ENCODE measurements around the gene ZNF107. TPM values are rescaled to one million over a fixed set of nuclear protein-coding genes. Genes with fewer than 3 reads are reported as not detected.

Gene ZNF107
- total and polyA plus RNA-seq, 4 donors = 0.60 to 4.9 (median 1.4) TPM

DNA sequence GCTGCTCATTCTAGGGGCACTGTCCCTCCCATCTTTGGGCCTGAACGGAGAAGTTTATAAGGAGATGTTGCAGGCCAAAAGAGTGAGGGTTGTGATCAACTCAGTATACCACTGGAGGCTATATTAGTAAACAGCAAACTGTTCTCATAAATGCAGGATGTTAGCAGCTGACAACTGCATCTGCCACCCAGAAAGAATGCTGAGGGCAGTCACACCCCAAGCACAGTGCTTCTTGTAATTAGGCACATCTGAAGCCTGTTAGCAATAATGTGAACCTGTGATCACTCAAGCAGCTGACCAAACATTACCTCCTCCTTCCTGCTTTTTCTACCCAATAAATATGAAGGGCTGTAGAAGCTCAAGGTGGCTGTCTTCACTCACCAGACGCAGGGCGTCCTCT is 89.9 kb downstream of the ZNF107 start:
- Histone ChIP-seq H3K4me3 (ENCODE audit: low read depth in 1 of 3, low read length in 3 of 3) (no peak overlapping the region), H3K9ac (ENCODE audit: low read depth in 1 of 2, low read length in 2 of 2) (no peak overlapping the region), H3K27me3 (ENCODE audit: control insufficient read depth in 4 of 4, insufficient read depth in 4 of 4, low read length in 3 of 4) (no peaks in the 10 kb centered on the region), H3K9me3 (ENCODE audit: control insufficient read depth in 4 of 4, low read length in 3 of 4) (no peaks in the 10 kb centered on the region), H3K4me1 (ENCODE audit: control insufficient read depth in 4 of 4, insufficient read depth in 4 of 4, low read length in 3 of 4) (no peaks in the 10 kb centered on the region), H3K36me3 (ENCODE audit: control insufficient read depth in 4 of 4, insufficient read depth in 3 of 4, low read depth in 1 of 4, low read length in 3 of 4) (no peaks in the 10 kb centered on the region), H3K27ac (ENCODE audit: low read depth in 1 of 2, low read length in 2 of 2) (no peak overlapping the region)
- 78% methylated on average over 3 of the region's 3 CpGs for WGBS
- DNase-seq (ENCODE audit: low spot score) = no peak
- TF ChIP-seq TAF1 (conservative IDR thresholded peaks at IDR 0.05) = no peak
- TF ChIP-seq, protein P1, sequence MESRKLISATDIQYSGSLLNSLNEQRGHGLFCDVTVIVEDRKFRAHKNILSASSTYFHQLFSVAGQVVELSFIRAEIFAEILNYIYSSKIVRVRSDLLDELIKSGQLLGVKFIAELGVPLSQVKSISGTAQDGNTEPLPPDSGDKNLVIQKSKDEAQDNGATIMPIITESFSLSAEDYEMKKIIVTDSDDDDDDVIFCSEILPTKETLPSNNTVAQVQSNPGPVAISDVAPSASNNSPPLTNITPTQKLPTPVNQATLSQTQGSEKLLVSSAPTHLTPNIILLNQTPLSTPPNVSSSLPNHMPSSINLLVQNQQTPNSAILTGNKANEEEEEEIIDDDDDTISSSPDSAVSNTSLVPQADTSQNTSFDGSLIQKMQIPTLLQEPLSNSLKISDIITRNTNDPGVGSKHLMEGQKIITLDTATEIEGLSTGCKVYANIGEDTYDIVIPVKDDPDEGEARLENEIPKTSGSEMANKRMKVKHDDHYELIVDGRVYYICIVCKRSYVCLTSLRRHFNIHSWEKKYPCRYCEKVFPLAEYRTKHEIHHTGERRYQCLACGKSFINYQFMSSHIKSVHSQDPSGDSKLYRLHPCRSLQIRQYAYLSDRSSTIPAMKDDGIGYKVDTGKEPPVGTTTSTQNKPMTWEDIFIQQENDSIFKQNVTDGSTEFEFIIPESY (IDR thresholded peaks at IDR 0.05) = no peak
- no peak for TF ChIP-seq RXRA (IDR thresholded peaks at IDR 0.05)
- TF ChIP-seq, protein P2, sequence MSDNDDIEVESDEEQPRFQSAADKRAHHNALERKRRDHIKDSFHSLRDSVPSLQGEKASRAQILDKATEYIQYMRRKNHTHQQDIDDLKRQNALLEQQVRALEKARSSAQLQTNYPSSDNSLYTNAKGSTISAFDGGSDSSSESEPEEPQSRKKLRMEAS (IDR thresholded peaks at IDR 0.05) = no peak
- no peak for TF ChIP-seq RAD21 (IDR thresholded peaks at IDR 0.05)
- TF ChIP-seq, protein P3, sequence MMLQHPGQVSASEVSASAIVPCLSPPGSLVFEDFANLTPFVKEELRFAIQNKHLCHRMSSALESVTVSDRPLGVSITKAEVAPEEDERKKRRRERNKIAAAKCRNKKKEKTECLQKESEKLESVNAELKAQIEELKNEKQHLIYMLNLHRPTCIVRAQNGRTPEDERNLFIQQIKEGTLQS (IDR thresholded peaks at IDR 0.05) = no peak
- no peak for TF ChIP-seq NR2F2 (IDR thresholded peaks at IDR 0.05)
- TF ChIP-seq HNF4G (IDR thresholded peaks at IDR 0.05) = no peak
- TF ChIP-seq, protein P4, sequence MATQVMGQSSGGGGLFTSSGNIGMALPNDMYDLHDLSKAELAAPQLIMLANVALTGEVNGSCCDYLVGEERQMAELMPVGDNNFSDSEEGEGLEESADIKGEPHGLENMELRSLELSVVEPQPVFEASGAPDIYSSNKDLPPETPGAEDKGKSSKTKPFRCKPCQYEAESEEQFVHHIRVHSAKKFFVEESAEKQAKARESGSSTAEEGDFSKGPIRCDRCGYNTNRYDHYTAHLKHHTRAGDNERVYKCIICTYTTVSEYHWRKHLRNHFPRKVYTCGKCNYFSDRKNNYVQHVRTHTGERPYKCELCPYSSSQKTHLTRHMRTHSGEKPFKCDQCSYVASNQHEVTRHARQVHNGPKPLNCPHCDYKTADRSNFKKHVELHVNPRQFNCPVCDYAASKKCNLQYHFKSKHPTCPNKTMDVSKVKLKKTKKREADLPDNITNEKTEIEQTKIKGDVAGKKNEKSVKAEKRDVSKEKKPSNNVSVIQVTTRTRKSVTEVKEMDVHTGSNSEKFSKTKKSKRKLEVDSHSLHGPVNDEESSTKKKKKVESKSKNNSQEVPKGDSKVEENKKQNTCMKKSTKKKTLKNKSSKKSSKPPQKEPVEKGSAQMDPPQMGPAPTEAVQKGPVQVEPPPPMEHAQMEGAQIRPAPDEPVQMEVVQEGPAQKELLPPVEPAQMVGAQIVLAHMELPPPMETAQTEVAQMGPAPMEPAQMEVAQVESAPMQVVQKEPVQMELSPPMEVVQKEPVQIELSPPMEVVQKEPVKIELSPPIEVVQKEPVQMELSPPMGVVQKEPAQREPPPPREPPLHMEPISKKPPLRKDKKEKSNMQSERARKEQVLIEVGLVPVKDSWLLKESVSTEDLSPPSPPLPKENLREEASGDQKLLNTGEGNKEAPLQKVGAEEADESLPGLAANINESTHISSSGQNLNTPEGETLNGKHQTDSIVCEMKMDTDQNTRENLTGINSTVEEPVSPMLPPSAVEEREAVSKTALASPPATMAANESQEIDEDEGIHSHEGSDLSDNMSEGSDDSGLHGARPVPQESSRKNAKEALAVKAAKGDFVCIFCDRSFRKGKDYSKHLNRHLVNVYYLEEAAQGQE (IDR thresholded peaks at IDR 0.05) = no peak
- TF ChIP-seq JUND (IDR thresholded peaks at IDR 0.05) = no peak
- no peak for TF ChIP-seq EGR1 (IDR thresholded peaks at IDR 0.05; ENCODE audit: low read depth in 2 of 2)
- no peak for TF ChIP-seq YY1 (IDR thresholded peaks at IDR 0.05)
- no peak for TF ChIP-seq SP1 (IDR thresholded peaks at IDR 0.05)
- no peak for TF ChIP-seq HNF4A (conservative IDR thresholded peaks at IDR 0.05)
- no peak for TF ChIP-seq FOXA1 (IDR thresholded peaks at IDR 0.05)
- TF ChIP-seq FOXA2 (IDR thresholded peaks at IDR 0.05) = no peak
- TF ChIP-seq, protein P5, sequence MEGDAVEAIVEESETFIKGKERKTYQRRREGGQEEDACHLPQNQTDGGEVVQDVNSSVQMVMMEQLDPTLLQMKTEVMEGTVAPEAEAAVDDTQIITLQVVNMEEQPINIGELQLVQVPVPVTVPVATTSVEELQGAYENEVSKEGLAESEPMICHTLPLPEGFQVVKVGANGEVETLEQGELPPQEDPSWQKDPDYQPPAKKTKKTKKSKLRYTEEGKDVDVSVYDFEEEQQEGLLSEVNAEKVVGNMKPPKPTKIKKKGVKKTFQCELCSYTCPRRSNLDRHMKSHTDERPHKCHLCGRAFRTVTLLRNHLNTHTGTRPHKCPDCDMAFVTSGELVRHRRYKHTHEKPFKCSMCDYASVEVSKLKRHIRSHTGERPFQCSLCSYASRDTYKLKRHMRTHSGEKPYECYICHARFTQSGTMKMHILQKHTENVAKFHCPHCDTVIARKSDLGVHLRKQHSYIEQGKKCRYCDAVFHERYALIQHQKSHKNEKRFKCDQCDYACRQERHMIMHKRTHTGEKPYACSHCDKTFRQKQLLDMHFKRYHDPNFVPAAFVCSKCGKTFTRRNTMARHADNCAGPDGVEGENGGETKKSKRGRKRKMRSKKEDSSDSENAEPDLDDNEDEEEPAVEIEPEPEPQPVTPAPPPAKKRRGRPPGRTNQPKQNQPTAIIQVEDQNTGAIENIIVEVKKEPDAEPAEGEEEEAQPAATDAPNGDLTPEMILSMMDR (IDR thresholded peaks at IDR 0.05; ENCODE audit: low read depth, low read length, missing input control) = no peak

DNA sequence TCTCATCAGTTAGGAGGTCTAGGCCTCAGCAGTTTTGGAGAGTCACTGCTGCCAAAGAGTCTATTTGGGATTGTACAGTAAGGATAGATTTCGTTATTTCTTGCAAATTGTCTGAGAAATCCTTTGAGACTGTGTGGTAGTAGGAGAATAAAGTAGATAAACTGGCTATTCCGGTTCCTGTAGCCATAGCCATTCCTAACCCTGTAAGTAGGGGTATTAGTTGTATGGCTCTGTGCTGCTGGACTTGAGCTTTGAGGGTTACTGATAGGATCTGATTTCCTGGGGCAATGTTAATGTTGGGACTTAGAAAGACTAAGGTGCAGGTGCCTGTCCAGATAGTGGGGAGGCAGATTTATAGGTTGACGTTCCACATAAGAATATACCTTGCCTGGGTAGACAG is 92.2 kb downstream of the ZNF107 start:
- TF ChIP-seq FOXA2 (IDR thresholded peaks at IDR 0.05) (no peak), YY1 (IDR thresholded peaks at IDR 0.05) (no peak), TAF1 (conservative IDR thresholded peaks at IDR 0.05) (no peak), HNF4G (IDR thresholded peaks at IDR 0.05) (no peak)
- TF ChIP-seq, protein P3 (IDR thresholded peaks at IDR 0.05) = no peak
- TF ChIP-seq, protein P1 (IDR thresholded peaks at IDR 0.05) = no peak

More for the DNA sequence above, 92.2 kb downstream of the ZNF107 start:
- Histone ChIP-seq H3K27me3 (ENCODE audit: control insufficient read depth in 4 of 4, insufficient read depth in 4 of 4, low read length in 3 of 4) (no peaks in the 10 kb centered on the region), H3K9ac (ENCODE audit: low read depth in 1 of 2, low read length in 2 of 2) (no peak overlapping the region), H3K36me3 (ENCODE audit: control insufficient read depth in 4 of 4, insufficient read depth in 3 of 4, low read depth in 1 of 4, low read length in 3 of 4) (no peaks in the 10 kb centered on the region), H3K9me3 (ENCODE audit: control insufficient read depth in 4 of 4, low read length in 3 of 4) (no peaks in the 10 kb centered on the region), H3K4me1 (ENCODE audit: control insufficient read depth in 4 of 4, insufficient read depth in 4 of 4, low read length in 3 of 4) (no peaks in the 10 kb centered on the region), H3K27ac (ENCODE audit: low read depth in 1 of 2, low read length in 2 of 2) (no peak overlapping the region), H3K4me3 (ENCODE audit: low read depth in 1 of 3, low read length in 3 of 3) (no peak overlapping the region)
- no peak for DNase-seq (ENCODE audit: low spot score)
- WGBS = 75% methylated on average over 3 of the region's 3 CpGs

Data from liver (tissue), 9 donors.